ENCODE measurements around the gene CFLAR. TPM values are rescaled to one million over a fixed set of nuclear protein-coding genes. Genes with fewer than 3 reads are reported as not detected.

Gene CFLAR
- total RNA-seq, 1 experiment from 2014 or later, result 13.6 TPM

- Histone ChIP-seq H3K4me1 (no peaks in the 10 kb centered on the region), H3K36me3 (no peaks in the 10 kb centered on the region), H3K9me3 (replicated peaks) (no peaks in the 10 kb centered on the region), H3K4me3 (no peak overlapping the region), H3K27me3 (no peaks in the 10 kb centered on the region), H3K27ac (no peak overlapping the region)
- DNase-seq, result no peak
Observed at GRCh38 chr2:201223089-201224073, 107.4 kb downstream of the CFLAR start.

Other genes with a start within 250 kb of the CFLAR start
- 36.7 and 39.1 TPM in 2 replicates for gene PPIL3, start 227.1 kb upstream of the CFLAR start, total RNA-seq (2014; rRNA removed; shearing (Covaris generic))
- 50.1 and 55.3 TPM in 2 replicates for gene NIF3L1, start 226.8 kb upstream of the CFLAR start, total RNA-seq (2014; rRNA removed; shearing (Covaris generic))
- gene ORC2, start 152.5 kb upstream of the CFLAR start, total RNA-seq (2014; rRNA removed; shearing (Covaris generic)), result 23.5 and 27.5 TPM in 2 replicates
- 6.6 and 9.3 TPM in 2 replicates for gene HYCC2, start 44.5 kb upstream of the CFLAR start, total RNA-seq (2014; rRNA removed; shearing (Covaris generic))
- gene NDUFB3, start 44.2 kb upstream of the CFLAR start, total RNA-seq (2014; rRNA removed; shearing (Covaris generic)), result 126 and 138 TPM in 2 replicates
- gene CASP10, start 67.0 kb downstream of the CFLAR start, total RNA-seq (2014; rRNA removed; shearing (Covaris generic)), result 1.0 and 1.1 TPM in 2 replicates
- gene CASP8, start 144.4 kb downstream of the CFLAR start, total RNA-seq (2014; rRNA removed; shearing (Covaris generic)), result 11.6 and 14.4 TPM in 2 replicates
- gene FLACC1, start 241.2 kb downstream of the CFLAR start, total RNA-seq (2014; rRNA removed; shearing (Covaris generic)), result 0.55 and 0.71 TPM in 2 replicates

All from SJCRH30 (cell line).